ENCODE measurements around the gene LMNTD2.
A peak's percentile ranks its signal among the peaks of the same experiment; 100 is the strongest.

The LMNTD2 gene

GRCh38 chr11:563812-564578 lies 3.5 kb upstream of the LMNTD2 start:
- TF ChIP-seq, protein P1, sequence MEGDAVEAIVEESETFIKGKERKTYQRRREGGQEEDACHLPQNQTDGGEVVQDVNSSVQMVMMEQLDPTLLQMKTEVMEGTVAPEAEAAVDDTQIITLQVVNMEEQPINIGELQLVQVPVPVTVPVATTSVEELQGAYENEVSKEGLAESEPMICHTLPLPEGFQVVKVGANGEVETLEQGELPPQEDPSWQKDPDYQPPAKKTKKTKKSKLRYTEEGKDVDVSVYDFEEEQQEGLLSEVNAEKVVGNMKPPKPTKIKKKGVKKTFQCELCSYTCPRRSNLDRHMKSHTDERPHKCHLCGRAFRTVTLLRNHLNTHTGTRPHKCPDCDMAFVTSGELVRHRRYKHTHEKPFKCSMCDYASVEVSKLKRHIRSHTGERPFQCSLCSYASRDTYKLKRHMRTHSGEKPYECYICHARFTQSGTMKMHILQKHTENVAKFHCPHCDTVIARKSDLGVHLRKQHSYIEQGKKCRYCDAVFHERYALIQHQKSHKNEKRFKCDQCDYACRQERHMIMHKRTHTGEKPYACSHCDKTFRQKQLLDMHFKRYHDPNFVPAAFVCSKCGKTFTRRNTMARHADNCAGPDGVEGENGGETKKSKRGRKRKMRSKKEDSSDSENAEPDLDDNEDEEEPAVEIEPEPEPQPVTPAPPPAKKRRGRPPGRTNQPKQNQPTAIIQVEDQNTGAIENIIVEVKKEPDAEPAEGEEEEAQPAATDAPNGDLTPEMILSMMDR (IDR thresholded peaks at IDR 0.05): no peak
- no peak for DNase-seq
- no peaks in the 10 kb centered on the region for H3K36me3 ChIP-seq
- intact Hi-C loops (cut with DNase I; ENCODE audit: low total_unique reads): no loop called here
- H3K4me3 ChIP-seq: no peak overlapping the region
- H3K9me3 ChIP-seq: no peaks in the 10 kb centered on the region
- H3K4me1 ChIP-seq: peaks cover 0 to 46% (median 24%) of the 10 kb centered on the region in 4 donors
- H3K27ac ChIP-seq: no peak overlapping the region
- peaks cover 0 to 8% of the 10 kb centered on the region in 2 donors for H3K27me3 ChIP-seq

DNA sequence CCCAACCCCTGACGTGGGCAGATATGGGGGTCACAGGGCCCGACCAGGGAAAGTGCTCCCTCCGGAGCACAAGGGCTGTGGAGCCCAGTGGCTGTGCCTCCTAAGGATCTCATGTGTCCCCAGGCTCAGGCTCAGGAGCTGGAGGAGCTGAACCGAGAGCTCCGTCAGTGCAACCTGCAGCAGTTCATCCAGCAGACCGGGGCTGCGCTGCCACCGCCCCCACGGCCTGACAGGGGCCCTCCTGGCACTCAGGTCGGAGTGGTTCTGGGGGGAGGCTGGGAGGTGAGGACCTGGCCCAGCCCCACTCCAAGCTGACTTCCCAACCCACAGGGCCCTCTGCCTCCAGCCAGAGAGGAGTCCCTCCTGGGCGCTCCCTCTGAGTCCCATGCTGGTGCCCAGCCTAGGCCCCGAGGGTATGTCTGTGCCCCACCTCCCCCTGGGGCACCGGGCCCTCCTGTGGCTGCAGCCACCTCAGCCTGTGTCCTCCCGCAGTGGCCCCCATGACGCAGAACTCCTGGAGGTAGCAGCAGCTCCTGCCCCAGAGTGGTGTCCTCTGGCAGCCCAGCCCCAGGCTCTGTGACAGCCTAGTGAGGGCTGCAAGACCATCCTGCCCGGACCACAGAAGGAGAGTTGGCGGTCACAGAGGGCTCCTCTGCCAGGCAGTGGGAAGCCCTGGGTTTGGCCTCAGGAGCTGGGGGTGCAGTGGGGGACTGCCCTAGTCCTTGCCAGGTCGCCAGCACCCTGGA lies 2.7 kb upstream of the LMNTD2 start:
- Histone ChIP-seq H3K27me3 (peaks cover 0 to 15% of the 10 kb centered on the region in 2 donors), H3K27ac (no peak overlapping the region), H3K9me3 (no peaks in the 10 kb centered on the region), H3K4me3 (no peak overlapping the region), H3K4me1 (peaks cover 0 to 43% (median 22%) of the 10 kb centered on the region in 4 donors), H3K36me3 (no peaks in the 10 kb centered on the region)
- TF ChIP-seq, protein P1 (IDR thresholded peaks at IDR 0.05): no peak
- intact Hi-C loops (cut with DNase I; ENCODE audit: low total_unique reads): no loop called here
- no peak for DNase-seq

- intact Hi-C loops (cut with DNase I; ENCODE audit: low total_unique reads): no loop called here
- TF ChIP-seq, protein P1 (IDR thresholded peaks at IDR 0.05): no peak
- Histone ChIP-seq H3K27ac (no peak overlapping the region), H3K4me3 (peak overlapping the region in 1 of 2 donors; percentile 96), H3K36me3 (no peaks in the 10 kb centered on the region), H3K9me3 (no peaks in the 10 kb centered on the region), H3K4me1 (peaks cover 0 to 32% (median 14%) of the 10 kb centered on the region in 4 donors), H3K27me3 (peaks cover 0 to 26% of the 10 kb centered on the region in 2 donors)
- DNase-seq: no peak
These were observed 1.6 kb upstream of the LMNTD2 start for GRCh38 chr11:562046-562645.

- TF ChIP-seq, protein P1 (IDR thresholded peaks at IDR 0.05): no peak
- no peaks in the 10 kb centered on the region for H3K9me3 ChIP-seq
- peaks cover 0 to 32% (median 13%) of the 10 kb centered on the region in 4 donors for H3K4me1 ChIP-seq
- H3K27me3 ChIP-seq: peaks cover 0 to 34% of the 10 kb centered on the region in 2 donors
- DNase-seq: no peak
- peak overlapping the region; percentile 23 to 25 for H3K27ac ChIP-seq
- no peaks in the 10 kb centered on the region for H3K36me3 ChIP-seq
- peak overlapping the region; percentile 58 to 96 for H3K4me3 ChIP-seq
- intact Hi-C loops (cut with DNase I; ENCODE audit: low total_unique reads): no loop called here
These were observed 838 bp upstream of the LMNTD2 start for GRCh38 chr11:561148-562003.

GRCh38 chr11:559712-560304 lies 730 bp downstream of the LMNTD2 start:
- H3K27me3 ChIP-seq: peaks cover 10 to 49% of the 10 kb centered on the region in 2 donors
- DNase-seq: no peak
- peak overlapping the region; percentile 58 to 96 for H3K4me3 ChIP-seq
- peaks cover 0 to 47% (median 26%) of the 10 kb centered on the region in 4 donors for H3K4me1 ChIP-seq
- intact Hi-C loops (cut with DNase I; ENCODE audit: low total_unique reads): no loop called here
- H3K9me3 ChIP-seq: no peaks in the 10 kb centered on the region
- H3K27ac ChIP-seq: peak overlapping the region; percentile 25 to 35
- TF ChIP-seq, protein P1 (IDR thresholded peaks at IDR 0.05): no peak
- H3K36me3 ChIP-seq: no peaks in the 10 kb centered on the region

All from tibial artery (tissue), 4 donors.